RCC 7860 (cell line): Measurements from ENCODE around the gene PAGR1.
A peak's percentile ranks its signal among the peaks of the same experiment; 100 is the strongest.
"Not testable (repeated sequence)": the region's sequence is repeated elsewhere in the genome, so short reads cannot be mapped to it uniquely, and the experiment has no call there.

Experiments used
- DNase-seq: peaks from one replicate; pipeline ENCODE4 v3.0.0-alpha.2; 2015; ENCODE audit warnings: low spot score
- FAIRE-seq: peaks from 2 replicates; lab custom pipeline; 2012; peaks lifted over from hg19 to GRCh38; lab: Jason Lieb, UNC

Gene PAGR1

GRCh38 chr16:29862383-29862883, 46.5 kb downstream of the PAGR1 start:
- peak; percentile 5 for DNase-seq
- no peak for FAIRE-seq

GRCh38 chr16:29862884-29863668, 47.1 kb downstream of the PAGR1 start, which contains the start of gene CDIPT:
Gene CDIPT (minus strand): TSS chr16:29863226. CDS start chr16:29862857, 369 bp downstream.
- peak; percentile 78 for FAIRE-seq
- peak; percentile 86 for DNase-seq

- DNase-seq, result no peak
- no peak for FAIRE-seq
These were observed 47.7 kb downstream of the PAGR1 start for GRCh38 chr16:29863669-29863984.

- FAIRE-seq (no peak), DNase-seq (no peak)
These were observed 48.3 kb downstream of the PAGR1 start for GRCh38 chr16:29864205-29864604.

- FAIRE-seq, result no peak
- no peak for DNase-seq
These were observed 52.6 kb downstream of the PAGR1 start for GRCh38 chr16:29868396-29869009.

GRCh38 chr16:29869067-29869466, 53.1 kb downstream of the PAGR1 start:
- DNase-seq, FAIRE-seq: not testable (repeated sequence)
